GM23248 (cell line): ENCODE data around the gene LATS2. TPM values are rescaled to one million over a fixed set of nuclear protein-coding genes. Genes with fewer than 3 reads are reported as not detected.

Source experiments
- DNase-seq: peaks from one replicate; pipeline ENCODE4 v3.0.0-alpha.2; 2015
- H2AFZ ChIP-seq: fragments of 200-600 bp; sonication (generic); 2 replicates; pipeline ENCODE4 v1.6.1; 2016; ENCODE audit warnings: antibody characterized with exemption
- H3F3A ChIP-seq: fragments of 200-600 bp; sonication (generic); 2 replicates; pipeline ENCODE4 v1.6.1; 2016; ENCODE audit warnings: mild to moderate bottlenecking, antibody characterized with exemption, mixed run types; ENCODE audit not compliant: insufficient read depth
- H3K27ac ChIP-seq: fragments of 200-600 bp; sonication (generic); 2 replicates; pipeline ENCODE4 v1.5.1; 2016; ENCODE audit warnings: mild to moderate bottlenecking
- H3K27me3 ChIP-seq: fragments of 200-600 bp; sonication (generic); replicated peaks from 2 replicates; pipeline ENCODE4 v1.6.1; 2016; ENCODE audit warnings: mild to moderate bottlenecking; ENCODE audit not compliant: insufficient read depth
- H3K36me3 ChIP-seq: fragments of 200-600 bp; sonication (generic); 2 replicates; pipeline ENCODE4 v1.6.1; 2016; ENCODE audit warnings: low read depth, mild to moderate bottlenecking
- H3K4me1 ChIP-seq: fragments of 200-600 bp; sonication (generic); 2 replicates; pipeline ENCODE4 v1.6.1; 2016; ENCODE audit warnings: mild to moderate bottlenecking; ENCODE audit not compliant: insufficient read depth
- H3K4me2 ChIP-seq: fragments of 200-600 bp; sonication (generic); one replicate; pipeline ENCODE4 v1.6.1; 2016; ENCODE audit warnings: mild to moderate bottlenecking; ENCODE audit not compliant: unreplicated experiment
- H3K4me3 ChIP-seq: fragments of 200-600 bp; sonication (generic); 2 replicates; pipeline ENCODE4 v1.5.1; 2016; ENCODE audit warnings: mild to moderate bottlenecking
- H3K79me2 ChIP-seq: fragments of 200-600 bp; sonication (generic); 2 replicates; pipeline ENCODE4 v1.6.1; 2016; ENCODE audit warnings: mild to moderate bottlenecking; ENCODE audit not compliant: insufficient read depth
- H3K9ac ChIP-seq: fragments of 200-600 bp; sonication (generic); 2 replicates; pipeline ENCODE4 v1.6.1; 2016; ENCODE audit warnings: mild to moderate bottlenecking
- H3K9me2 ChIP-seq: fragments of 200-600 bp; sonication (generic); 2 replicates; pipeline ENCODE4 v1.6.1; 2016; ENCODE audit warnings: mixed run types, mild to moderate bottlenecking, moderate library complexity; ENCODE audit not compliant: insufficient read depth
- H3K9me3 ChIP-seq: fragments of 200-600 bp; sonication (generic); one replicate; pipeline ENCODE4 v1.6.1; 2017; ENCODE audit warnings: low read depth
- H4K20me1 ChIP-seq: fragments of 200-600 bp; sonication (generic); 2 replicates; pipeline ENCODE4 v1.6.0; 2016; ENCODE audit not compliant: insufficient read depth
- EZH2 ChIP-seq: fragments of 200-600 bp; sonication (generic); IDR thresholded peaks from 2 replicates; pipeline ENCODE4 v1.6.1; 2018; ENCODE audit warnings: antibody characterized with exemption, mild to moderate bottlenecking; ENCODE audit not compliant: insufficient read depth, poor library complexity, severe bottlenecking
- EZH2phosphoT487 ChIP-seq: fragments of 200-600 bp; sonication (generic); IDR thresholded peaks from 2 replicates; pipeline ENCODE4 v1.6.1; 2018; ENCODE audit warnings: antibody characterized with exemption, moderate library complexity, mild to moderate bottlenecking, low read depth; ENCODE audit not compliant: insufficient read depth
- WGBS, 2 experiments: methylation state at CpG; one replicate each; pipeline ENCODE4 v1.1.6; 2015 to 2017; ENCODE audit warnings: low lambda C conversion rate in 2 of 2, low coverage in 1 of 2; ENCODE audit errors: missing lambda C conversion rate in 2 of 2; 5-methylcytosine and 5-hydroxymethylcytosine counted together
- in situ Hi-C: fragments of 300-500 bp; cut with MboI; formaldehyde crosslinking; loops from 2 replicates; pipeline ENCODE4 v1.15.0; 2020
- polyA plus RNA-seq: library from polyadenylated mRNA; unstranded; fragments of >200 nt; fragmentation: Nextera tagmentation; extraction: Ambion mirVana; gene quantifications from 2 replicates; pipeline ENCODE4 v1.2.1, GENCODE V29; 2016
- total RNA-seq: library from RNA; depleted of rRNA; stranded (reverse); fragments of >200 nt; shearing (Covaris generic); gene quantifications from 2 replicates; pipeline ENCODE4 v1.2.3, GENCODE V29; 2014

Gene LATS2
- total and polyA plus RNA-seq, 2 experiments from 2014 or later: 11.8 to 23.0 TPM

GRCh38 chr13:21077076-21077787 is 15.8 kb upstream of the LATS2 start:
- no peaks in the 10 kb centered on the region for H3K79me2 ChIP-seq
- no peaks in the 10 kb centered on the region for H4K20me1 ChIP-seq
- H3K4me1 ChIP-seq: peaks cover 37% of the 10 kb centered on the region
- in situ Hi-C loops: no loop called here
- peaks cover 27% of the 10 kb centered on the region for H3F3A ChIP-seq
- no peak overlapping the region for H2AFZ ChIP-seq
- no peaks in the 10 kb centered on the region for H3K36me3 ChIP-seq
- H3K9ac ChIP-seq: no peak overlapping the region
- H3K9me2 ChIP-seq: no peaks in the 10 kb centered on the region
- no peak for DNase-seq
- no peak overlapping the region for H3K4me2 ChIP-seq
- TF ChIP-seq EZH2phosphoT487: no peak
- H3K4me3 ChIP-seq: no peak overlapping the region
- H3K9me3 ChIP-seq: no peaks in the 10 kb centered on the region
- 92 to 95% methylated on average over 19 to 20 of the region's 20 CpGs for WGBS, 2 experiments
- no peaks in the 10 kb centered on the region for H3K27me3 ChIP-seq
- no peak overlapping the region for H3K27ac ChIP-seq

- Histone ChIP-seq H3K9me3 (no peaks in the 10 kb centered on the region), H4K20me1 (no peaks in the 10 kb centered on the region), H3K4me3 (no peak overlapping the region), H3K4me2 (no peak overlapping the region), H3K4me1 (peaks cover 46% of the 10 kb centered on the region), H3K79me2 (no peaks in the 10 kb centered on the region), H3K27me3 (no peaks in the 10 kb centered on the region), H3K27ac (no peak overlapping the region), H2AFZ (no peak overlapping the region), H3K36me3 (no peaks in the 10 kb centered on the region), H3F3A (peaks cover 34% of the 10 kb centered on the region), H3K9ac (no peak overlapping the region), H3K9me2 (no peaks in the 10 kb centered on the region)
- DNase-seq: no peak
- TF ChIP-seq EZH2phosphoT487 (no peak), EZH2 (no peak)
- in situ Hi-C loops: no loop called here
- 86% methylated on average over 14 to 18 of the region's 18 CpGs for WGBS, 2 experiments
These were observed 14.9 kb upstream of the LATS2 start for GRCh38 chr13:21076253-21076652.

GRCh38 chr13:21075379-21076249 is 14.2 kb upstream of the LATS2 start:
- Histone ChIP-seq H2AFZ (peak overlapping the region; percentile 91), H3K79me2 (no peaks in the 10 kb centered on the region), H3K4me1 (peaks cover 48% of the 10 kb centered on the region), H3K27me3 (no peaks in the 10 kb centered on the region), H3K4me2 (peak overlapping the region; percentile 60), H3K36me3 (no peaks in the 10 kb centered on the region), H3K4me3 (peak overlapping the region; percentile 48), H3K9me3 (no peaks in the 10 kb centered on the region), H3K27ac (peak overlapping the region; percentile 31), H4K20me1 (no peaks in the 10 kb centered on the region), H3K9me2 (no peaks in the 10 kb centered on the region), H3F3A (peaks cover 36% of the 10 kb centered on the region), H3K9ac (peak overlapping the region; percentile 65)
- in situ Hi-C loops: no loop called here
- 43 to 45% methylated on average over 37 to 64 of the region's 64 CpGs for WGBS, 2 experiments
- peak; percentile 48 for DNase-seq
- TF ChIP-seq EZH2phosphoT487: no peak
- TF ChIP-seq EZH2: no peak

- Histone ChIP-seq H3K9me2 (no peaks in the 10 kb centered on the region), H2AFZ (peak overlapping the region; percentile 91), H3K4me2 (peak overlapping the region; percentile 60), H3K36me3 (no peaks in the 10 kb centered on the region), H3F3A (peaks cover 36% of the 10 kb centered on the region), H3K9ac (peak overlapping the region; percentile 65), H3K27me3 (no peaks in the 10 kb centered on the region), H3K27ac (peak overlapping the region; percentile 31), H3K4me1 (peaks cover 48% of the 10 kb centered on the region), H3K4me3 (peak overlapping the region; percentile 48), H4K20me1 (no peaks in the 10 kb centered on the region), H3K9me3 (no peaks in the 10 kb centered on the region), H3K79me2 (no peaks in the 10 kb centered on the region)
- DNase-seq: peak; percentile 33
- TF ChIP-seq EZH2phosphoT487: no peak
- TF ChIP-seq EZH2: no peak
- 36 to 48% methylated on average over 9 of the region's 9 CpGs for WGBS, 2 experiments
- in situ Hi-C loops: no loop called here
These were observed 13.6 kb upstream of the LATS2 start for GRCh38 chr13:21075011-21075378.
